GM18517 (cell line): ENCODE data around the gene CACNG5.

ENCODE experiments used
- ATAC-seq: cut with Tn5 transposase; IDR thresholded peaks from one replicate; pipeline ENCODE4 v1.9.1; 2021; ENCODE audit warnings: mild to moderate bottlenecking, moderate library complexity; ENCODE audit not compliant: unreplicated experiment

CACNG5 gene

GRCh38 chr17:66822009-66822408 lies 12.9 kb upstream of the CACNG5 start:
- no peak for ATAC-seq

GRCh38 chr17:66826856-66827255 lies 8.1 kb upstream of the CACNG5 start:
- ATAC-seq = no peak

GRCh38 chr17:66829386-66829864 lies 5.5 kb upstream of the CACNG5 start:
- no peak for ATAC-seq

- no peak for ATAC-seq
Observed at GRCh38 chr17:66829883-66830282, 5.0 kb upstream of the CACNG5 start.

- no peak for ATAC-seq
Observed at GRCh38 chr17:66830451-66830850, 4.5 kb upstream of the CACNG5 start.

GRCh38 chr17:66831383-66832210 lies 3.3 kb upstream of the CACNG5 start:
- ATAC-seq = no peak

GRCh38 chr17:66833201-66833600 lies 1.7 kb upstream of the CACNG5 start:
- no peak for ATAC-seq

- ATAC-seq = no peak
Observed at GRCh38 chr17:66834426-66834918, 445 bp upstream of the CACNG5 start.

- ATAC-seq = no peak
Observed at GRCh38 chr17:66835476-66835875, 559 bp downstream of the CACNG5 start.

GRCh38 chr17:66836063-66837005 lies 1.4 kb downstream of the CACNG5 start:
- no peak for ATAC-seq

GRCh38 chr17:66837226-66837625 lies 2.3 kb downstream of the CACNG5 start:
- ATAC-seq = no peak

- no peak for ATAC-seq
Observed at GRCh38 chr17:66837885-66838665, 3.2 kb downstream of the CACNG5 start.

GRCh38 chr17:66839616-66840015 lies 4.7 kb downstream of the CACNG5 start:
- no peak for ATAC-seq

GRCh38 chr17:66840061-66840460 lies 5.1 kb downstream of the CACNG5 start:
- ATAC-seq = no peak

GRCh38 chr17:66841328-66841727 lies 6.4 kb downstream of the CACNG5 start:
- ATAC-seq = no peak

- no peak for ATAC-seq
Observed at GRCh38 chr17:66841744-66842143, 6.8 kb downstream of the CACNG5 start.

- no peak for ATAC-seq
Observed at GRCh38 chr17:66842505-66842904, 7.6 kb downstream of the CACNG5 start.

- ATAC-seq = no peak
Observed at GRCh38 chr17:66842959-66843358, 8.0 kb downstream of the CACNG5 start.

- ATAC-seq = no peak
Observed at GRCh38 chr17:66843627-66844026, 8.7 kb downstream of the CACNG5 start.

GRCh38 chr17:66847704-66848103 lies 12.8 kb downstream of the CACNG5 start:
- ATAC-seq = no peak

GRCh38 chr17:66848496-66848895 lies 13.6 kb downstream of the CACNG5 start:
- no peak for ATAC-seq
